A673 (cell line): ENCODE measurements around the gene HLCS.

ENCODE experiments used
- CTCF ChIP-seq: fragments of 300-800, 200-600 bp; sonication (generic); conservative IDR thresholded peaks from 2 replicates; pipeline ENCODE4 v1.5.1; 2017; ENCODE audit warnings: low read depth, mild to moderate bottlenecking, antibody characterized with exemption, low read length, moderate library complexity, mixed read lengths
- EZH2 ChIP-seq: fragments of 200-600 bp; sonication (generic); IDR thresholded peaks from 2 replicates; pipeline ENCODE4 v1.6.1; 2017; ENCODE audit warnings: borderline replicate concordance, low read depth, mild to moderate bottlenecking, mixed read lengths, antibody characterized with exemption, low read length; ENCODE audit not compliant: poor library complexity, severe bottlenecking

- TF ChIP-seq CTCF (no peak), EZH2 (no peak)
Observed at GRCh38 chr21:36766511-36766910, 200.0 kb downstream of the HLCS start.
